Panc1 (cell line): ENCODE measurements around the gene DIAPH3.

Source experiments
- POLR2AphosphoS5 ChIP-seq: IDR thresholded peaks from 2 replicates; pipeline ENCODE4 v1.6.1; 2012; ENCODE audit warnings: mild to moderate bottlenecking, low read depth, low read length, moderate library complexity
- REST ChIP-seq, 2 experiments: IDR thresholded peaks; 2 replicates each; pipeline ENCODE4 v1.6.1; 2011 to 2012; ENCODE audit warnings: low read depth in 2 of 2, control low read depth in 1 of 2, low read length in 1 of 2, mild to moderate bottlenecking in 1 of 2, moderate library complexity in 1 of 2; ENCODE audit not compliant: insufficient read depth in 1 of 2
- SIN3A ChIP-seq: IDR thresholded peaks from 2 replicates; pipeline ENCODE4 v1.6.1; 2012; ENCODE audit warnings: low read depth, mild to moderate bottlenecking, low read length, moderate library complexity, borderline replicate concordance; ENCODE audit not compliant: insufficient read depth
- TCF7L2 ChIP-seq: IDR thresholded peaks from 2 replicates; pipeline ENCODE4 v1.6.1; 2011; ENCODE audit warnings: mild to moderate bottlenecking, low read depth, low read length, inconsistent platforms
- TF ChIP-seq, protein P1 (sequence below): fragments of 450-650 bp; IDR thresholded peaks from 2 replicates; pipeline ENCODE4 v1.5.1; 2017; ENCODE audit warnings: mild to moderate bottlenecking

GRCh38 chr13:60093425-60094019 is 70.2 kb downstream of the DIAPH3 start:
- TF ChIP-seq, protein P1, sequence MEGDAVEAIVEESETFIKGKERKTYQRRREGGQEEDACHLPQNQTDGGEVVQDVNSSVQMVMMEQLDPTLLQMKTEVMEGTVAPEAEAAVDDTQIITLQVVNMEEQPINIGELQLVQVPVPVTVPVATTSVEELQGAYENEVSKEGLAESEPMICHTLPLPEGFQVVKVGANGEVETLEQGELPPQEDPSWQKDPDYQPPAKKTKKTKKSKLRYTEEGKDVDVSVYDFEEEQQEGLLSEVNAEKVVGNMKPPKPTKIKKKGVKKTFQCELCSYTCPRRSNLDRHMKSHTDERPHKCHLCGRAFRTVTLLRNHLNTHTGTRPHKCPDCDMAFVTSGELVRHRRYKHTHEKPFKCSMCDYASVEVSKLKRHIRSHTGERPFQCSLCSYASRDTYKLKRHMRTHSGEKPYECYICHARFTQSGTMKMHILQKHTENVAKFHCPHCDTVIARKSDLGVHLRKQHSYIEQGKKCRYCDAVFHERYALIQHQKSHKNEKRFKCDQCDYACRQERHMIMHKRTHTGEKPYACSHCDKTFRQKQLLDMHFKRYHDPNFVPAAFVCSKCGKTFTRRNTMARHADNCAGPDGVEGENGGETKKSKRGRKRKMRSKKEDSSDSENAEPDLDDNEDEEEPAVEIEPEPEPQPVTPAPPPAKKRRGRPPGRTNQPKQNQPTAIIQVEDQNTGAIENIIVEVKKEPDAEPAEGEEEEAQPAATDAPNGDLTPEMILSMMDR = no peak
- TF ChIP-seq POLR2AphosphoS5 (no peak), TCF7L2 (no peak), REST (IDR thresholded peaks at IDR 0.05; ENCODE audit: insufficient read depth in 1 of 2, low read depth in 2 of 2, low read length in 1 of 2) (no peak), SIN3A (no peak)
